HG03520 (cell line): Measurements from ENCODE around the gene EDEM2.
"Not testable (repeated sequence)": the region's sequence is repeated elsewhere in the genome, so short reads cannot be mapped to it uniquely, and the experiment has no call there.

Experiments used
- ATAC-seq: cut with Tn5 transposase; IDR thresholded peaks from one replicate; pipeline ENCODE4 v1.9.1; 2021; ENCODE audit warnings: mild to moderate bottlenecking, moderate library complexity; ENCODE audit not compliant: unreplicated experiment

The EDEM2 gene

DNA sequence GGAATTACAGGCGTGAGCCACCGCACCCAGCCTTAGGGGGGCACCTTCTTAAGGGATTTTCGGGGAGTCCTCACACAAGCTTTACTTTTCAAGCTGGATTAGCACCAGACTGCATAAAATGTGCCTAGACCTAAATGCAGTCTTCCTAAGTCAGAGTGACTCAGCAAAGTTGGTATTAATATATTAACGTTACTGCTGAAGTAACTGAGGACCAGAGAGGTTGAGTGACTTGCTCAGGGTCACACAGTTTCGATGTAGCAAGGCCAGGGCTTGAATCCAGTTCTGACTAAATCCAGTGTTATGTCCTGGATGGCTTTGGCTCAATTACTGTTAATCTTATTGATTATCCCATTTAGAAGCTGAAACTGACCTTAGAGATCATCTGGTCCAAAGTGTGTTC lies 13.4 kb downstream of the EDEM2 start:
- no peak for ATAC-seq

DNA sequence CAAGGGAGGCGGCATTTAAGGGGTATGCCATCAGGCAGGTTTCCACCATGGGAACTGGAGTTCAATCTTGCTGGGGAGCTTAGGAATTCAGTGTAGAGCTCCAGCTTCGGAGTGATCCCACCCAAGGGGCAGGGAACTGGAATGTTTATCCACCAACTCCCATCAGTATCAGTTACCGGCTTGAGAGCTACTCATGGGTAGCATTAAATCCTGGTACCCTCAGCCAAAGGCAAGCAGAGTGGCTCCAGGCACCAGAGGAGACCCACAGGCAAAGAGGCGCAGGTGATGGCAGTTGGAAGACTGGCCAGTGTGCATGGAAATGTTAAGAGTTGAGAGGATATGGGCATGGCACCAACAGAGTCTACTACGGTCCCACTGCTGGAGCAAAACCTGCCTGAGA lies 14.1 kb downstream of the EDEM2 start:
- ATAC-seq, result no peak

DNA sequence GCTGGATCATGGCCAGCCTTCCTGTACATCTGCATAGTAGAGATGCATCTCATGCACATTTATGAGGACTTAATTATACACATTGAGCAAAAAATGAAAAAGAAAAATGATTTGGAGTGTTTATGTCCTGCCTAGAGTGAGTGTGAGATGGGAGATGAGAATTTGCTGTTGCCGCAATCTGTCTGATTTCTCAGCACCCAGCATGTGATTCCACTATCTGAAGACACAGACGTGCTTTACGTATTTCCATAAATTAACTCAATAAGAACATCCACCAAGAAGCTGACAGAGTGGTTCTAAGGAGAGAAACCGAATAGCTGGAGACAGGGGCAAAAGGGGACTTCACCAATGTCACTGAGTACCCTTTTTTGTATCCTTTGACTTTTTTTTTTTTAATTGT lies 15.2 kb downstream of the EDEM2 start:
- ATAC-seq, result no peak

DNA sequence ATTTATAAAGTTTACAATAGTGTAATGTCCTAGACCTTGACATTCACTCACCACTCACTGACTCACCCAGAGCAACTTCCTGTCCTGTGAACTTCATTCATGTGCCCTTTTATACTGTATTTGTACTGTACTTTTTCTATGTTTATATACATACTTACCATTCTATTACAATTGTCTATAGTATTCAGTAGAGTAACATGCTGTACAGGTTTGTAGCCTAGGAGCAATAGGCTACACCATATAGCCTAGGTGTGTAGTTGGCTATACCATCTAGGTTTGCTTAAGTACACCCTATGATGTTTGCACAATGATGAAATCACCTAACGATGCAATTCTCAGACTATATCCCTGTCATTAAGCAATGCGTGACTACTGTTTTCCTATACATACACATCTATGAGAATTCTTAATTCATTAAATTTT lies 17.5 kb downstream of the EDEM2 start:
- ATAC-seq, result no peak

DNA sequence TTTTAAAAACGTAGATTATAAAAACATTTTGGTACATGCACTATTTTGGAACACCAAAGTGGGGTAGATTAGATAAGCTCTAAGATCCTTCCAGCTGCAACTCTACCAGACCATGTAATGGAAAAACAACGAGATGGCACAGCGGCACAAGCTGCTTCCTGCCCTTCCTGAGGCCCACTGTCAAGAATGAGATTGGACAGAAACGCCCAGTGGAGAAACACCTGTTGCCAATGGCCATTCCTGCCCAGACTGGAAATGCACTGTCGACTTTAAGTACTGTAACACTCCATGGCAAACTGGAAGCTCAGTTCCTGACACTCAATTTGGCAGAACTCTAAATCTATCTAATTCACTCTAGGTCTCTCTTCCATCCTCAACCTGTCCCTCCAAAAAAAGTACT lies 21.4 kb downstream of the EDEM2 start:
- ATAC-seq, result no peak

DNA sequence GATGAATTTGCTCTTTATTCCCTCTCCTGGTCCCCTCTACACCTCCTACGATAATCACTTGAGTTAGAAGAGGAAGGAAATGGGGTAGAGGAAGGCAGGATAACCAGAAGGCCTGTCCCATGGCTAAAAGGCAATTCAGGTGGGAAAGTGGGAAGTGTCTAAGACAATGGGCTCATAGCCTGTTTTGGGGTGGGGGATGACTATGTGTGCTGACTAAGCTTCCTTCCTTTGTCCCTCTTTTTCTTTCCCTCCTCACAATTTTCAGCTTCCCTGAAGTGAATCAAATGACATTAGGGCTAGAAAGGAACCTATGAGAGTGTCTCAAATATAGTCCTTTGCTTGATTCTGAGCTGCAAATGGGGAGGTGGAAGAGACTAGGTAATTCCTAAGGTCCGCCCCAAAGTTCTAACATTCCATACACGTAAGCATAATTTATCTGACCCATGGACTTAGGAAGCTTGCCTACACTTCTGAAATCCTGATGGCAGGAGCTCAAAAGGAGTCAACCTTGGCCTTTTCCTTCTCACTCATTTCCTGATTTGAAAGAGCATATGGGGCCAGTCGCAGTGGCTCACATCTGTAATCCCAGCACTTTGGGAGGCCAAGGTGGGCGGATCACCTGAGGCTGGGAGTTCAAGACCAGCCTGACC lies 24.3 kb downstream of the EDEM2 start:
- ATAC-seq, result no peak

DNA sequence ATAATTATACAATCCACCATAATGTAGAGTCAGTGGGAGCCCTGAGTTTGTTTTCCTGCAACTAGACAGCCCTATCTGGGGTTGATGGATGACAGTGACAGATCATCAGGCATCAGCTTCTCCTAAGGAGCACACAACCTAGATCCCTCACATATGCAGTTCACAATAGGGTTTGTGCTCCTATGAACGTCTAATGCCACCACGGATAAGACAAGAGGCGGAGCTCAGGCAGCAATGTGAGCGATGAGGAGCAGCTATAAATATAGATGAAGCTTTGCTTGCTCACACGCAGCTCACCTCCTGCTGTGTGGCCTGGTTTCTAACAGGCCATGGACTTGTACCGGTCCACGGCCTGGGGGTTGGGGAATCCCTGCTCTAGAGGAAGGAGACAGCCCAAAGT lies 25.9 kb downstream of the EDEM2 start:
- ATAC-seq, result no peak

DNA sequence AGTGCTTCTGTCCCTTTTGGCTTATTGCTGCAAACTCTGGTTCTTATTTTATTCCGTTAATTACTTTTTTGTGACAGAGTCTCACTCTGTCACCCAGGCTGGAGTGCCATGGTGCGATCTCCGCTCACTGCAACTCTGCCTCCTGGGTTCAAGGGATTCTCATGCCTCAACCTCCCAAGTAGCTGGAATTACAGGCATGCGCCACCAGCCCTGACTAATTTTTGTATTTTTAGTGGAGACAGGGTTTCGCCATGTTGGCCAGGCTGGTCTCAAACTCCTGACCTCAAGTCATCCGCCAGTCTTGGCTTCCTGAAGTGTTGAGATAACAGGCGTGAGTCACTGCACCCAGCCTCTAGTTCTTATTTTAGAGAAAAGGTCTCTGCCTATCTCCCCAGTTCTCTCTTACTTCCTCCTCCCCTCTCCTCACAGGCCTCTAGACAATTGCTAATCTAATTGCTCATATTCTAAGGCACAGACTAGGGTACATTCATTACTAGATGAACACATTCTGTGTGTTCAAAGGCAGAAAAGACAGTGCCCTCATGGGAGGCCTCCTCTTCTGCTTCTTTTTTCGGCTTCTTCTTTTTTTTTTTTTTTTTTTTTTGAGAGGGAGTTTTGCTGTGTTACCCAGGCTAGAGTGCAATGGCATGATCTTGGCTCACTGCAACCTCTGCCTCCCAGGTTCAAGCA lies 27.0 kb downstream of the EDEM2 start:
- ATAC-seq, result no peak

DNA sequence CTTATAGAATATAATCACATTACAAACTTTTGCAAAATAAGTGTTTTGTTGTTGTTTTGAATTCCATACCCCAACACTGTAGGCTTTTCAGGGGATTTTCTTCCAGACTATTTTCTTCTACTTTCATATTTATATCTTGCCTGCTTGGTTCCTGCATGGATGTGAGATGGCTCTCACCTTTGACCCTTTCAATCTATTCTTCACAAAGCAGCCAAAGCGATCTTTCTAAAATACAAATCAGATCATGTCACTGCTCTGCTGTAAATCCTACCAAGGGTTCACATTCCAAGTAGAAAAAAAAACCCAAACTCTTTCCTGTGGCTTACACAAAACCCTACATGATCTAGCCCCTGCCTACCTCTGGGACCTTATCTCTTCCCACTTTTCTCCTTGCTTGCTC lies 29.5 kb downstream of the EDEM2 start:
- ATAC-seq, result no peak

DNA sequence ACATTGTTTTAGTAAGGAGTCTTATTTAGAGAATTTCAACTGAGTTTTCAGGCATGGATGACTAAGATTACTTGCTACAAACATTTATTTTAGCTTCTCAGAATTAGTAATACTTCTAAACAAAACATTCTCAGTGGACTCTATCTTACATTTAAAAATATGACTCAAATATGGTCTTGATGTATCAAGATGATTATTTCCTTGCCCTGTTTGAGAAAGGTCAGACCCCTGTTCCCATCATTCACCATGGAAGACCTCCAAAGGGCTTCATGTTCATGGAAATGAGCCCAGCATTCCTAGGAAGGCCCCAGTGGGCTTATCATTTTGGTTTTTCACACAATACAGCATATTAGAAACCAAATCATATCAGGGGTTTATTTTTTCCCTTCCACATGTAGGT lies 29.9 kb downstream of the EDEM2 start:
- no peak for ATAC-seq

DNA sequence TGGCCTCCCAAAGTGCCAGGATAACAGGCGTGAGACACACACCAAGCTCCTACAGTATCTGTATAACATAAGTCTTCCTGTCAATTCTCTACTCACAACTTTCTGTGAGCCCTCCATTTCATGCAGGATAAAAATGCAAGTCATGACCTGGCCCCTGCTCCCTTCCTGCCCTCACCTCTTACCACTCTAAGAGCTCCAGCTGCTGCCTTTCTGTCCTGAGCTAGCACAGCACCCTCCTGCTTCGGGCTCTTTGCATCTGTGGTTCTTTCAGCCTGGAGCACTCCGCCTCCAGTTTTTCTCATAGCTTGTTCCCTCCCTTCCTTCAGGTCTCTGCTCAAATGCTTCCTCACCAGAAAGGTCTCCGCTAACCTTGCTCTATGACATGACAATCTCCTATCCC lies 30.9 kb downstream of the EDEM2 start:
- no peak for ATAC-seq

DNA sequence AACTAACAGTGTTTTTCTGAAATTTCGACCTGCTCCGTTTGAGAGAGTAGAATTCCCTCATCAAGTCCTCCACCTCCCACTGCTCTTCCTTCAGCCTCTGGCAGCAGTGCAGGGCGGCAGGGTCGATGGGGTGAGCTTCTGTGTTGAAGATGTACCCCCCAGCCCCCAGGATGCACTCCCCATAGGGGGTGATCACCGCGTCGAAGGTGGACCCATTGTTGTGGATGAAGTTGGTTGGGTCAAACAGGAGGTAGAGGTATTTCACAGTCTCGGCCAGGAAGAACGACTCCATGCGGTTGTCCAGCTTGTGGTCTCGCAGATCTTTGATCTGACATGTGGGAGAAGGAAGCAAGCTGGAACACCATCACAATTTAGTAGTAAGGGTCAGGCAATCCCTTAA lies 31.5 kb downstream of the EDEM2 start:
- no peak for ATAC-seq

DNA sequence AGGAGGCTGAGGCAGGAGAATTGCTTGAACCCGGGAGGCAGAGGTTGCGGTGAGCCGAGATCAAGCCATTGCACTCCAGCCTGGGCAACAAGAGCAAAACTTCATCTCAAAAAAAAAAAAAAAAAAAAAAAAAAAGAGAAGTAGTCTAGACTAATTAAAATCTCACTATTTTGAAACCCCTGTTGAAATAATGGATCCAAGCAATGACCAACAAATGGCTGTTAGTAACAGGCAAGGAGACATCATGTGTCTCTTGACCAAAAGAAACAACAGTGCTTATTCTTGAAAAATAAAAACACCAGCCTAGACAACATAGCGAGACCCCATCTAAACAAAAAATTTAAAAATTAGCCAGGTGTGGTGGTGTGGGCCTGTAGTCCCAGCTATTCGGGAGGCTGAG lies 34.9 kb downstream of the EDEM2 start:
- not testable (repeated sequence) for ATAC-seq

DNA sequence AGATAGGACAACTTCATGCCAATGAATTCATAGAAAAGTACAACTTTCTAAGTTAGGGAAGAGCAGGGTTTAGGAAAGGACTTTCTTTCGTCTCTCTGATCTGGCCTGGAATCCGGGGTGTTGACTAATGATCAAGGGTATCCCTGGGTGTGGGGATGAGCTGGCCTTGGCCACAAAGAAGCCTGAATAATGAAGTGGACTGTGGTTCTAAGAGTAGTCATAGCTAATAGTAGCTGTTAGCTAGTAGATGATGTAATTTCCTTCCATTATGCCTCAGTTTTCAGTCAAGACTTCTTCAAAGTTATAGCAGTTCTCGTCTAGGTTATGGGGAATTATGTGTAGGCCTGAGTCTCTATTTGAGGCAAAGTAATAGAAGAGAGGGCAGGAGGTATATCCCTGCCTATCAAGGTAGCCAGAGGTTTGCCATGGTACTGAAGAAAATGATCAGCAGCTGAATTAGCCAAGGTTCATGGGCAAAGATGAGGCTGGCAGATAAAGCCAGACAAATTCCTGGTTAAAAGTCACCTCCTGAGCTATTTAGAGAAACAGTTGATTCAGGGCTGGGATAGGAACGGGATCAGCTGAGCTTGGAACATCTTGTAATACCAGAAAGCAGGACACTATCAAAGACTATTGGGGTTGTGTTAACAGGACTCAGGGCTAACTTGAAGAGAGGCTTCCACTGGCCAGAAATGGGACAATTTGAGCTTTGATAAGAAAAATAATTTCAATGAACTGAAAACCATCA lies 35.8 kb downstream of the EDEM2 start:
- no peak for ATAC-seq

DNA sequence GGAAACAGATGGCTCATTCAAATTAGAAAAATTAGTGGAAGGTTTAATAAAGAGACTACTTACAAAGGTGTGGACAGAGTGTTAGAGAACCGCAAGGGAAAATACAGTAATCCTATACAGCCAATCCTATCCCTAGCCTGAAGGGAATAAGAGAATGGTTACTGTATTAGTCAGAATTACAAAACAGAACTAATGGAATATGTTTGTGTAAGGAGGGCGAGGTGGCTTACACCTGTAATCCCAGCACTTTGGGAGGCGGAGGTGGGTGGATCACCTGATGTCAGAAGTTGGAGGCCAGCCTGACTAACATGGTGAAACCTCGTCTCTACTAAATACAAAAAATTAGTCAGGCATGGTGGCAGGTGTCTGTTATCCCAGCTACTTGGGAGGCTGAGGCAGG lies 38.2 kb downstream of the EDEM2 start:
- ATAC-seq, result no peak

DNA sequence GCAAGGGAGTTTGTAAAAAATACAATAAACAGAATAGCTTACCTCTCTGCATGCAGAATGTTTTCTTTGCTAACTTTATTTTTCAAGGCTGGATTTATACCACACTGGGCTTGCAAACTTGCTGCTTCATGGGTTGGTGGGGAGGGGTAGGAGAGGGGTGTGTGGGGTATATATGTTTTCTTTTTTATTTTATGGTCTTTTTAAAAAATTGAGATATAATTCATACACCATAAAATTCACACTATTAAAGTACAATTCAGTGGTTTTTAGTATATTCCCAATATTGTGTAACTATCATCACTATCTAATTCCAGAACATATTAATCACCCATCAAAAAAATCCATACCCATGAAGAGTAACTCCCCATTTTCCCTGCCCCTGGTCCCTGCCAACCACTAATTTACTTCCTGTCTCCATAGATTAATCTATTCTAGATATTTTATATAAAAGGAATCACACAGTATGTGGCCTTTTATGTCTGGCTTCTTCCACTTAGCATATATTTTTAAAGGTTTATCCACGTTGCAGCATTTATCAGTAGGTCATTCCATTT lies 40.2 kb downstream of the EDEM2 start:
- ATAC-seq, result no peak

DNA sequence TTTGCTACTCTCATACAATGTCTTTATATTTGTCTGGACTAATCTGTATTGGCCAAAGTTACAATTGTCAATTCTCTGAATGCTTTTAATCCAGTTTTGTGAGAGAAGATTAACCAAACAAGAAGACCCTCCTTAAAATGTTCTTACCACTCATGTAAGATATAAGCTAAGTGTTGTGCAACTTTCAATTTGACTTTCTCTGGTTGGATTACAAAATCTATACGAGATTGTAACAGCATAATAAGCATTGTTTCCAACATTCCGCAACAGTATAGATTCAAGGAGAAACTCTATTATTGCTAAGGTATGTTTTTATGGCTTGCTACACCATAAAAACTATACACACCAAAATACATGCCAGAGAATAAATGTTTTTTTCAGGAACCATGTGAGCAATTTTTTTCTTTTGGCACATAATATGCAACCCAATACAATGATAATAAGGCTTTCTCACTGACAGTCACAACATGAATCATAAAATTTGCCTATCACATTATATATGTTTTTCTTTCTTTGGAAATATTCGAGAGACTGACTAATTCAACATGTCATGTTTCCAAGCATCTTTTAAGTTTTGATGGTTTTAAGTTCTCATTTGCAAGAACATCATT lies 42.3 kb downstream of the EDEM2 start:
- no peak for ATAC-seq

DNA sequence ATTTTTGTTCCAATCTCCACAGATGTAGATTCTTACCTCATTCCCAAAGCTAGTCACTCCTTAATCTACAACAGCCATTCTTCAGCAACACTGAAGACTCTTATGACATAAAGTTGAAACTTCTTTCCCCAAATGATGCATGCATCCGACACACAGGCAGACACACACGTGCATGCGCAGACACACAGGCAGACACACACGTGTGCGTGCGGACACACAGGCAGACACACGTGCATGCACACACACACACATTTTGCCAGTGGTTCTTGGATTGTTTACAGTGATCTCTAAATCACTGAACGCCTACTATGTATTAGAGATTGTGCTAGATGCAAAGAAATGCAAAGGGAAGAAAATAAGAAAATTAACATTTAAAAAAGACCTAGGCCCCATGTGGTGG lies 45.5 kb downstream of the EDEM2 start:
- no peak for ATAC-seq

DNA sequence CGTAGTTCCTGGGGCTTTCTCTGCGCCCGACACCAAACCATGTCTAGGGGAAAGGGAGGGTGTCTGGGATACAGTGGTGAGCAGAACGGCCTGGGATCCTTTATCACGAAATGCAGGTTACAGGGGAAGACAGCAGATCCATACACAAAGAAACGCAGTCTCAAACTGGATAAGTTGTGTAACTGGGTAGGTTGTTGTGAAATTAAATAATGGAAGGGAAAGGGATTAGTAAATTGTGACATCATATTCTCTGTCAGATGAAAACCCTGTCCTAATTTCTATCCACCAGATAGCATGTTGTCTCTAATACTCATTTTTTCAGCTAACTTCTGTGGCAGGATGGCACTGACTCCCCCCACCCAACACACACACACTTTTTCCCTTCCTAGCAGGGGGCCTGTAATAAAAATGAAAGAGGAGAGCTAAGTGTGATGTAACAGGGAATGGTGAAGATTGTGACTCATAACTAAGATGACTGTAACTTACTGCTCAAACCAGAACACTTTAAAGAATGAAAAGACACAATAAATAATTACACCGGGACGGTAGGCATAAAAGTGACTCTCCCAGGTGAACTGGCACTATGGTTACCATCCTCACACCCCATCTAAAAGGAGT lies 53.8 kb downstream of the EDEM2 start:
- ATAC-seq, result no peak

DNA sequence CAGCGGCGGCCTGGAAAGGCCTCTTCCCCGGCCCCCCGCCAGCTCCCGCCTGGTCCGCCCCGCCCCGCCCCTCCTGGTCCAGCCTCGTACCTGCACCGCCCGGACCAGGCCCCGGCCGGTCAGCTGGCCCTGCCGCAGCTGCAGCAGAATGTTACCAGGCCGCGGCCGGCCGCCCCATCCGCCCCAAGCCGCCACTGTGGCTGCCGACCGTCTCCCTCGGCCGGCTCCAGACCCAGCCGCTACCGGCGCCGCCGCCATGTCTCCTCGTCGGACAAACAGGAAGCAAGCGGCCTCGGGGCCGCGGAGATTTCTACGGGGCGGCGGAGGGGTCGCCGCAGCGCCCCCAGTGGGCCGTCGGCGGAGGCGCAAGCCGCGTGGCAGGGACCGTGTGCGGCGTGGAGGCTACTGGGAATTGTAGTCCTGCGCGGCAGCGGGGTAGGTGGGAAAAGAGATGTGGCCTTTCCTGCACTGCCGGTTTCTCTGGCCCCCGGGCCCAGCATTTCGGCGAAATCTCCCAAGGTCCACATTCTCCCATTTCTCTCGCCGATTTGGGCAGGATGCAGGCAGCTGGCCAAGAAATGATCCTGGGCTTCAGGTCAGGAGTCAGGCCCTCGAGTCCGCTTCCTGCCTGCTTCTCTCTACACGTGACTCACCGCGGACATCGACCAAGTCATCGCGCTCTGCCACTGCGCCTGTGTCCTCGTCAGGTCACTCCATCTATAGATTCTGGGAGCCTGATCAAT lies 54.4 kb downstream of the EDEM2 start, which contains the start of gene TRPC4AP:
Gene TRPC4AP, minus strand, starts transcription at position 284 of the 743 bp plus-strand sequence. Its CDS starts 26 bp downstream, at position 258.
- ATAC-seq, result peak; percentile 92
